GM19238 (cell line): ENCODE data around the gene MIS18A.

Source experiments
- DNase-seq: peaks from one replicate; pipeline ENCODE4 v3.0.0; 2011; ENCODE audit warnings: low spot score; ENCODE audit not compliant: insufficient read length

The MIS18A gene

DNA sequence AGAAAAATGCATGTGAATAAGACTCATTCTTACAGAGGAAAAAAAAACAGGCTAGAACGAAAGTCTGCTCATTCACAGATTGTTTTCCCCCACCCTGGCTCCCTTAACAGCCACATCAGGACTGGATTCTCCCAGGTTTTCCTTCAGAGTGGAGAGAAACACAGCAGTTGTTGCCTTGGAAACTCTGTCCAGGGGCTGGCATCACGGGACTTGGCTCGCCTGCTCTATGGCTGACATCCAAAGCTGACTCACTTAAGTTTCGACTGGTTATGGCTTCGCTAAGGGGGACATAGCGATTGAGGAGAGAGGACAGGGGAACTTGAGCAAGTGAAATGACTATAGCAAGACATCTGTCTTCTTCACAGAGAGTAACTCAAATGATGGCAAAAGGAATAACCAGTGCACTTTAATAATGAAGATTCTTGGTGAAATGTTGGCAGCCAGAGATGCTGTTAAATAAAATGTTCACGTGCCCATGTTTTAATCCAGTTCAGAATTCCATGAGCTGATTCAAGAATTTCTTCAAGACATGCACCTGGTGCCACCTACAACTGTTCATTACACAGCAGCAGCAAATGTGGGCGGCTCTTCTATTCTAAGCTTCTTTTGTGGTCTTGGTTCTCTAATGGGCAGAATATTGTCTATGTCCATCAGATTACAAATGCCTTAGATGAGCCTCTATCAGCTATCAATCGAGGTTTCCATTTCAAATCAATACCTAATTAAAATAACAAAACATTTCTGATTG is 21.8 kb downstream of the MIS18A start:
- no peak for DNase-seq

DNA sequence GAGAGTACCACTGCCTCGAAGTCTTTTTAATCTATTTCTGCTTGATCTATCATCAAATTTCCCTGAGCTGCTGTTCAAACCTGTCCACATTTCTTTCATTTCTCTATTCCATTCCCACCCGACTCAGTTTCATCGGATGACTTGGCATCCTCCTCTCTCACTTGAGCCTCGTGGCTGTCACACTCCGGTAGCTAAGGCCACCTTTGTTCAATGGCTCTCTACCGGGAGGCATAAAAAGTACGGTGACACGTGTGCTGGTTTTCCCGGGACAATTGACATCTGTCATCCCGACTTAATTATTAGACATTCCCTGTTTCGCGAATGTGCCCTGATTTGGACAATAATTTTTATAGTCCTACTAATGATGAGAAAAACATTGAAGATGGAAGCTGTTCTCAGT is 22.6 kb downstream of the MIS18A start:
- no peak for DNase-seq

DNA sequence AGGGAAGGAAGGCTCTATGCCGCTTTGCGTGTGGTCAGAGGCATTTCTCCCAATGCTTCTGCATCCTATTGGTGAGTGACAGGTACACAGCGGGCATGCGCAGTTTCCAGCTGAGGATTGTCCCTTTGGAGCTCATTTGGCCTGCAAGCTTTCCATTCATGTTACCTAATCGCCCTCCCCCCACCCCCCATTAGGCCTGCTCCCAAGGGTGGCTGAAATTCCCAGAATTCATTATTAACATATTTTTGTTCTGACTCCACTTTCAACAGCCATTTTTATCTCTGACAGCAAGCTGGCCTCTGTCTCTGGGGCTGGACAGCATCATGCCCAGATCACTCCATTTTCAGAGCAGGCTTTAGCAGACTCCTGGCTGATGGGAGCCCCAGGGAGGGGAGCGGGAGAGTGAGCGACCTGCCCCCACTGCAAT is 25.6 kb downstream of the MIS18A start:
- DNase-seq, result no peak

DNA sequence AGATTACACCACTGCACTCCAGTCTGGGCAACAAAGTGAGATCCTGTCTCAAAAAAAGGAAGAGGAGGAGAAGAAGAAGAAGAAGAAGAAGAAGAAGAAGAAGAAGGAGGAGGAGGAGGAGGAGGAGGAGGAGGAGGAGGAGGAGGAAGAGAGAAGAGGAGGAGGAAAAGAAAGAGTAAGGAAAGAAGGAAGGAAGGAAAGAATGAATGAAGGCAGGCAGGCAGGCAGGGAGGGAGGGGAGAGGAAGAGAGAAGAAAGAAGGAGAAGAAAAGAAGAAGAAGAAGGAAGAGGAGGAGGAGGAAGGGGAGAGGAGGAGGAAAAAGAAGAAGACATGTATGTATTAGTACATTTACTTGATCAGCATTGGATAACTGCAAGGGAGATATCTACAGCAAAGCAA is 26.7 kb downstream of the MIS18A start:
- DNase-seq, result no peak

DNA sequence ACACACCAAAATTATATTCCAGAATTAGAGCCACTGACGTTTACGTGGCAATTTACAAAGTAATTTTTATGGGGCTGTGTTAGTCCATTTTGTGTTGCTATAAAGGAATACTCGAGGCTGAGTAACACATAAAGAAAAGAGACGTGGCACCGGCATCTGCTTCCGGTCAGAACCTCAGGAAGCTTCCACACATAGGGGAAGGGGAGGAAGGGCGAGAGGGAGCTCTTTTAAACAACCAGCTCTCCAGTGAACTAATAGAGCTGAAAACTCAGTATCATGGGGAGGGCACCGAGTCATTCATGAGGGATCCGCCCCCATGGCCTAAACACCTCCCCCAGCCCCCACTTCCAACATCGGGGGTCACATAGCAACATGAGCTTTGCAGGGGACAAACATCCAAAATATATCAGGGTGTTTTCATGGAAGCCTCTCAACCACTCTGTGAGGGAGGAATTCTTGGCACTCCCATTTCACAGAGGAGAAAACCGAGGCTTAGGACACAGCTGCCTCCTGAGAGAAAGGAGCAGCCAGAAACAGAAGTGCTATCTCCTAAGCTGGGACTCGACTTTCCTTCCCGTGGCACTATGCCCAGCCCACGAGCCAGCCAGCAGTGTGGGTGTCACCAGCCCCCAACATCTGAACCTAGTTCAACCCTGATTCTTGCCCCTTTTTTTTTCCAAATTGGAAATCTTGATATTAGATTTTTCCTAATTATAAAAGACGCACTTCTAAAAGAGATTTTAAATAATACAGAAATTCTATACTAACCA is 29.2 kb downstream of the MIS18A start:
- DNase-seq, result no peak

DNA sequence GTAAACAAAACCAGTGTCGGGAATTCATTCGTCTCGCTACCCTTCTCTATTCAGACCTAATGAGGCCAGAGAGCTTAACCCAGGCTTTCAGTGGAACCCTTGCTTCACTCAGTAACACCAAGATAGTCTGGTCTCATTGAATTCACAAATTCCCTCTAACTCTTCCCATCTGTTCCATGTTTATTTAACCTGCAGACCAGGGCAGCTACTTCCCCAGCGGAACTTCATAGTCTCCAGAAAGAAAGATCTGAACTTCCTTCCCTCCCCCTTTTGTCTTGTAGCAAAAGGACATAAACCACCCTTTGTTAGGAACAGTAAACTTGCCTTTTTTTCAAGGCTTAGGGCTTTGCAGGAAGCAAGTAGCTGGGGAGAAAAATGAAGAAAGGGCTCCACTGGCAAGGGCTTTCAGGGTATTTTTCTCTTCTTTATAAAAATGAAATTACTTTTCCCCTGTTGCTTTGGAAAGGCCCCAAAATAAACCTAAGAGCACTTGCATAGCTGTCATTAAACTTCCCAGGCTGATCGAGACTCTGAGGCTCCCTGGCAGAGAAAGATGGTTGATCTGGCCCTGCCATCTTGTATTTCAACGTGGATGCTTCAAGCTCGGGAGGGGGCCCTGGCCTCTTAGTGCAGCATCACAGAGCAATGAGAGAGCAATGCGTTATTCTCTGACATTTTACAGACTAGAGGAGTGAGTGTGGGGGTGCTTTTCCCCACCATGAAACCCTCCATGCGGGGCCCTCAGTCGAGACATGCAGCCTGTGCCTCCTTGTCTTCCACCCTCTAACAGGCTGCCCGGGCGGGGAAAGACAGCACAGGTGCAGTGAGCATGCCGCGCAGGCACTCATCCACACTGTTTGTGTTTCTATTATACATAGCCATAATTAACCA is 30.0 kb downstream of the MIS18A start:
- DNase-seq, result no peak

DNA sequence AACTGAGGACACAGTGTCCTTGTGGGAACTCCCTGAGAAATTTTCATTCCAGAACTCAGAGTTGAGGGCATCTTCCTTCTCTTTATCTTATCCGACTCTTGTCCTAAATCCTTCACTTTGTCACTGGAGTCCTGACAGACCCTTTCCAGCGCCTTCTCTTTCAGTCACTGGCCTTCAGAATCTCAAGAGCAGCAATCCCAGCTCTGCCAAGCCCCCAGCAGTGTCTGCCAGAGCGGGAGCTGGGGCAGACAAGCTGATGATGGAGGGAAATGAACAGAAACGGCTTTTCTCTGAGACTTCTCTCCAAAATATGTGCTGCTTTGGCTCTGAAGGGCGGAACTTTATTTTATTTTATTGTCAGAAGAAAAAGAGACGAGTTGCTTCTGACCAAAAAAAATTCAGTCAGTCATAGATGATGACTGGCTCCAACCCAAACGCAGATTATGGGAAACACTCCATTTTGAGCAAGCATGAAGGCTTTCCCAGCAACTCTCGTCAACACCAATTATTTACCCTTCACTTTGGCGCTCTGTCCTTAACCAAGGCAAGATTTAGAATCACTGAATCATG is 32.2 kb downstream of the MIS18A start:
- DNase-seq, result no peak

DNA sequence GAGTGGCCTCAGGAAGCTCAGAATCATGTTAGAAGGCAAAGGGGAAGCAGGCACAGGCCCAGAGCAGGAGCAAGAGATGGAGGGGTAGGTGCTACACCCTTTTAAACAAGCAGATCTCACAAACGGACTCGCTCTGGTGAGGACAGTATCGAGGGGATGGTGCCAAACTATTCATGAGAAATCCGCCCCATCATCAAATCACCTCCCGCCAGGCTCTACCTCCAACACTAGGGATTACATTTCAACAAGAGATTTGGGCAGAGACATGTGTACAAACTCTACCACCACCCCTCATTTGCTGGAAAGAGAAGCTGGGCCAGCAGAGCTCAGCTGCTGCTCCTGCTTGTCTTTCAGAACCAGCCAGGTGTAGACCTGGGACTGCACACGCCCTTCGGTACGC is 32.9 kb downstream of the MIS18A start:
- no peak for DNase-seq

DNA sequence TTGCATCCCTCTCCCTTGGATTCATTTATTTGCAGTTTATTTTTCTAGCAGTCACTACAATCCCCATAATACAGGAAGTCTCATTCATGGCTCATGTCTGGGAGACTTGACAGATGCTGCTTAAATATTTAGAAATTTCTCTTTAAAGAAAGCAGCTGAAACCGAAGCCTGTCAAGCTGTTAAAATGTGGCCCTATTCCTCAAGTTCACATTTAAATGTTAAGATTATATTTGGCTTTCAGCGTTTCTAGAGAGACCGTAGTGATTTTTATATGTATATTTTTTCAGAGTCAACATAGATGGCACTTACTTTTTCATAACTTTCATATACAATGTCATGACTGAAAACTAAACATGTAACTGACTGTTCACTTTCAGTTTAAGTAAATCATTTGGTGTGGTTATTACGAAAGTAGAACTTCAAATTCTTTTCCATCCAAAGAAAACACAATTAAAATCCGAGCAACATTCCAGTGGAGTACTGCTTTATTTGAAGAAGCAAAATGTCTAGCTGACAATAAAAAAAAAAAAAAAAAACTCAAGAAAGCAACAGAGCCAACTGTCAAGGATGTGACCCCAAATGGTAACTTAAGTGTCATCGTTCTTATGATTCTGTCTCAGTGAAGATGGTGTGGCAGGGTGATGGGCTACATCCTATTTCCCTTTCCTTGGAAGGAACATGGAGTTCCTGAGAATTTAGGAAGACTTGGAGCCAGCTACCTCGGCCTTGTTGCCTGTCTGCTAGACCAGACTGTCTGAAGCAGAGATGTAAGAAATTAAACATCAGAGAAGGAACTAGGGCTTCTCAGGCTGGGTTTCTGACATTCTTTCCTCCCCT is 37.8 kb downstream of the MIS18A start:
- no peak for DNase-seq

DNA sequence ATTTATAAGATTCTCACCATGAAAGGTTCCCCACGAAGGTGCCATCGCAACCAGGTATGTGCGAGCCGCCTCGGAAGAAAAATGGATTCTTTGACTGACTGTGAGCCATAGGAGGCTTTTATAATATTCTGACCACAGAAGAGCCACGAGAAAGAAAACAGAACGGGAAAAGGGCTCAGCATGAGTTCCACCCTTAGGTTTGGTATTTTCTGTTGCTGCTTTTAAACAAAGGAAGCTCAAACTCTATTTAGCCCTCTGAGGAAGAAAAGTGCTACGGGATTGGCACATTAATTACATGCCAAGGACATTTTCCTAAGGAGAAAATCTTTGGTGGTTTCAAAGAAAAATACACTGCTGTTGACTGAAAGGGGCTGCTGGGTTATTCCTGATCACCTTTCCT is 39.3 kb downstream of the MIS18A start:
- DNase-seq, result no peak

DNA sequence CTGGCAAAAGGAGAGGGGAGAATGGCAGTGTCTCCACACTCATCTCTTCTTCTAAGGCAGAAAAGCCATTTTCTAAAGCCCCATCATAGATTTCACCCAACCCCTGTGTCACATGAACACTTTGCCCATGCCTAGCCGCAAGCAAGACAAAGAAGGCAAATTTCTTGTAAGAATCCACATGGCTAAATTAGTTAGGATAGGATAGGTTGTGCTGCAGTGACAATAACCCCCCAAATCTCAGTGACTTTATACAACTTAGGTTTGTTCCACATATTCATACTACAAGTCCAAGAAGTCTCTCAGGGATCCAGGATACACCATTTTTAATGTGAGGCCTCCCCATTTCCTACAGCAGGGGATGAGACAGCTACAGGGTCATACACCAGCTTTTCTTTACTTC is 40.8 kb downstream of the MIS18A start:
- no peak for DNase-seq

DNA sequence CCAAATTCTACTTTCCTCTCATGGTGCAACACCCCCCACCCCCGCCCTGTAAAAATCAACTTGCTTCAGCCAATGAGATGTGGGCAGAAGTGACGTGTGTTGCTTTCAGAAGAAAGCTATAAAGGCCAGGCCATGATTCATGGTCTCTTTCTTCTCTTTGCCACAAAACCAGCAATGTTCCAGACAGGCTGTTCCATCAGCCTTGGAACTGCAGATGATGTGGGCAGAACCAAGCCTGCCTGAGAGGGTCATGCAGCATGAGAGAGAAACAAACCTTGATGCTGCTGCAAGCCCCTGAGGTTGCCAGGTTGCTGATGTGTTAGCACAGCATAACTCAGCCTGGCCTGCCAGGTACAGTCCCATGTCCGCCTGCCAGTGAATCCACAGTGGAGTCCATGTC is 41.8 kb downstream of the MIS18A start:
- DNase-seq, result no peak

DNA sequence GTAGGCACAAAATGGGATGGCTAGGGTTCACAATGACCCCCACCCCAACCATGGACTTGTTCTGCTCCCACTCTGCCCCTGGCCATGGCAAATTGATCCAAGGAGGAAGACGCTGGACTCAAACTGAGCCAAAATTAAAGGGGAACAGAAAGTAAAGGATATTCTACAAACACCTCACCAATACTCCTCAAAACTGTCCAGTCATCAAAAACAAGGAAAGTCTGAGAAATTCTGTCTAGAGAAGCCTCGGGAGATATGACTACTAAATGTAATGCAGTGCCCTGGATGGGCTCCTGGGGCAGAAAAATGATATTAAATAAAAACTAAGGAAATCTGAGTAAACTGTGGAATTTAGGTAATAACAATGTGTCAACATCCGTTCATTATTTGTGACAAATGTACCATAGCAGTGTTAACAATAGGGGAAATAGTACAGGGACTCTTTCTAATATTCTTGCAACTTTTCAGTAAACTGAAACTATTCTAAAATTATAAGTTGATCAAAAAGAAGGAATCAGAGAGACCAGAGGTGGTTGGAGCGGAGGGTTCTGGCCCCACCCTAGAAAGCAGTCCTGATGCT is 45.0 kb downstream of the MIS18A start:
- no peak for DNase-seq

DNA sequence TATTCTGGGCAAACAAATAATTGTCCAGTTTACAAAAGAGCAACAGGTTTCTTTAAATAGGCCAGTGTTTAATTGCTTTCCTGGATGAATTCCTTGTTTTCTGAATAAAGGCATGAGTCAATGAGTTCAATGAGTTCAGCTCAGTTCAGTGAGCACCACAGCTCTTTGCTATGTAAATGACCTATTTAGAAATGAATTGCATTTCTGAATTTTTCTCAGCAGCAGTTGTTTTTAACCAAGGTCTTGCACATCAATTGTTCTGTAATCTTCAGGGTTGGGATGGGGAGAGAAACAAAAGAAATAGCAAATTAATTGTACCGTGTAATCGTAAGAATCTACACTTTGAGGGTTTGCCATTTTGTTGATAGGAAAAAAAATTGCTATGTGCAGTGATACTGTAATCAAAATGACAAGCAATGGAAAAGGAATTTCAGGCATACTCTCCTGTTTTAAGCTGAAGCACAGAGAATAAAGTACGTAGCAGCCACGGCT is 45.7 kb downstream of the MIS18A start:
- no peak for DNase-seq

DNA sequence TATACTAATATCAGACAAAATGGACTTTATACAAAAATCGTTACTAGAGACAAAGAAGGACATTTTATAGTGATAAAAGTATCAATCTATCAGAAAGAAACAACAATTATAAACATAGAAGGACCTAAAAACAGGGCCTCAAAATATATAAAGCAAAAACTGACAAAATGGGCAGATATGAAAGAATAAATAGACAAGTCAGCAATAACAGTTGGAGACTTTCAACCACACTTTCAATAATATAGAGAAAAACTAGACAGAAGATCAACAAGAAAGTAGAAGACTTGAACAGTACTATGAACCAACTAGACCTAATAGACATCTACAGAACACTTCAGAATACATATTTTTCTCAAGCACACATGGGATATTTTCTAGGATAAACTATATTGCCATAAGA is 52.4 kb downstream of the MIS18A start:
- DNase-seq, result no peak
